Fibroblast of lung (primary cell): ENCODE measurements around the gene APCDD1L. TPM values are rescaled to one million over a fixed set of nuclear protein-coding genes. Genes with fewer than 3 reads are reported as not detected.

Source experiments
- DNase-seq, 2 donors: peaks; one replicate each; pipeline versions ENCODE4 v3.0.0 to v3.0.0-alpha.2; 2010; ENCODE audit warnings: low read depth in 2 of 2
- H2AFZ ChIP-seq: 2 replicates; pipeline ENCODE4 v1.5.1; 2012; ENCODE audit warnings: low read length, control low read depth, inconsistent platforms
- H3K27ac ChIP-seq: 2 replicates; pipeline ENCODE4 v1.5.1; 2011; ENCODE audit warnings: low read length, control low read depth; ENCODE audit not compliant: insufficient read depth
- H3K27me3 ChIP-seq: 2 replicates; pipeline ENCODE4 v1.5.1; 2011; ENCODE audit warnings: mild to moderate bottlenecking, low read length; ENCODE audit not compliant: control insufficient read depth, insufficient read depth
- H3K36me3 ChIP-seq: 2 replicates; pipeline ENCODE4 v1.5.1; 2011; ENCODE audit warnings: low read length; ENCODE audit not compliant: control insufficient read depth, insufficient read depth
- H3K4me1 ChIP-seq: 2 replicates; pipeline ENCODE4 v1.5.1; 2011; ENCODE audit warnings: low read length; ENCODE audit not compliant: control insufficient read depth, insufficient read depth; ENCODE audit errors: extremely low read depth
- H3K4me2 ChIP-seq: 2 replicates; pipeline ENCODE4 v1.5.1; 2011; ENCODE audit warnings: low read length, control low read depth; ENCODE audit not compliant: insufficient read depth; ENCODE audit errors: extremely low read depth
- H3K4me3 ChIP-seq, 4 experiments: fragments of 200-600 bp in 1 of 4; sonication (generic) in 1 of 4; replicated peaks in 1 of 4; 2 replicates each; pipeline ENCODE4 v1.5.1; 2011 to 2016; ENCODE audit warnings: low read length in 4 of 4, low read depth in 3 of 4, mild to moderate bottlenecking in 3 of 4, control low read depth in 2 of 4, inconsistent platforms in 1 of 4, mixed read lengths in 1 of 4; ENCODE audit not compliant: insufficient read depth in 1 of 4; ENCODE audit errors: control extremely low read depth in 1 of 4
- H3K79me2 ChIP-seq: 2 replicates; pipeline ENCODE4 v1.5.1; 2012; ENCODE audit warnings: mild to moderate bottlenecking, low read length, inconsistent platforms; ENCODE audit not compliant: control insufficient read depth, insufficient read depth
- H3K9ac ChIP-seq: 2 replicates; pipeline ENCODE4 v1.5.1; 2011; ENCODE audit warnings: mild to moderate bottlenecking, low read length, control low read depth; ENCODE audit not compliant: insufficient read depth
- H3K9me3 ChIP-seq: 2 replicates; pipeline ENCODE4 v1.5.1; 2012; ENCODE audit warnings: low read depth, low read length; ENCODE audit not compliant: control insufficient read depth, insufficient read depth
- H4K20me1 ChIP-seq: 2 replicates; pipeline ENCODE4 v1.5.1; 2011; ENCODE audit warnings: low read length; ENCODE audit not compliant: control insufficient read depth, insufficient read depth; ENCODE audit errors: extremely low read depth
- EZH2 ChIP-seq: IDR thresholded peaks from 2 replicates; pipeline ENCODE4 v1.5.1; 2012; ENCODE audit warnings: low read length, control low read depth, mild to moderate bottlenecking; ENCODE audit errors: missing control alignments
- polyA plus RNA-seq, 2 donors: library from polyadenylated mRNA; depleted of rRNA in 1 of 2; stranded (reverse) in 1 of 2; unstranded in 1 of 2; fragments of >200 nt; gene quantifications; 2 replicates each; pipeline ENCODE4 v1.2.1, GENCODE V29; 2011 to 2012; ENCODE audit warnings: missing spikeins in 1 of 2
- total RNA-seq: library from RNA; depleted of rRNA; stranded (reverse); fragments of >200 nt; gene quantifications from 2 replicates; pipeline ENCODE4 v1.2.1, GENCODE V29; 2014
- TF ChIP-seq, protein P1 (sequence below), 2 donors: IDR thresholded peaks in 1 of 2; conservative IDR thresholded peaks in 1 of 2; 1 replicate in 1 of 2; 2 replicates in 1 of 2; pipeline ENCODE4 v1.5.1; 2011 to 2012; ENCODE audit warnings: low read length in 2 of 2, control low read depth in 1 of 2, inconsistent platforms in 1 of 2, low read depth in 1 of 2, mild to moderate bottlenecking in 1 of 2

The APCDD1L gene
- total and polyA plus RNA-seq, 2 donors (not counting 1 experiment from before 2014, with no cell fraction given): 0.18 to 0.99 TPM

DNA sequence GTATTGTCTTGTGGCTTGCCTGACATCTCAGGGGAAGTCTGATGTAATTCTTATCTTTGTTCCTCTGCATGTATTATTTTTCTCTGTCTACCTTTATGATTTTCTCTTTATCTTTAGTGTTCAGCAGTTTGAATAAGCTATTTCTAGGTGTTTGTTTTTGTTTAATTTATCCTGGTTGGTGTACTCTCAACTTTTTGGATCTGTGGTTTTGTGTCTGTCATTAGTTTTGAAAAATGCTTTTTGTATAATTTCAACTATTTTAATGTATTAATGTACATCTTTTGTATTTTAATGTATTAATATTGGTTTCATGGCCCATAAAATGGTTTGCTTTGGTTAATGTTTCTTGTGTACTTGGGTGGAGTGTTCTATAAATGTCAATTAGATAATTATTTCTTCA, 15.9 kb upstream of the APCDD1L start:
- H4K20me1 ChIP-seq: no peaks in the 10 kb centered on the region
- no peaks in the 10 kb centered on the region for H3K9me3 ChIP-seq
- no peaks in the 10 kb centered on the region for H3K27me3 ChIP-seq
- H2AFZ ChIP-seq: no peak overlapping the region
- no peak overlapping the region for H3K4me3 ChIP-seq
- no peaks in the 10 kb centered on the region for H3K36me3 ChIP-seq
- no peak overlapping the region for H3K27ac ChIP-seq
- DNase-seq: no peak
- no peak overlapping the region for H3K4me2 ChIP-seq
- H3K79me2 ChIP-seq: no peaks in the 10 kb centered on the region
- no peak for TF ChIP-seq EZH2
- TF ChIP-seq, protein P1, sequence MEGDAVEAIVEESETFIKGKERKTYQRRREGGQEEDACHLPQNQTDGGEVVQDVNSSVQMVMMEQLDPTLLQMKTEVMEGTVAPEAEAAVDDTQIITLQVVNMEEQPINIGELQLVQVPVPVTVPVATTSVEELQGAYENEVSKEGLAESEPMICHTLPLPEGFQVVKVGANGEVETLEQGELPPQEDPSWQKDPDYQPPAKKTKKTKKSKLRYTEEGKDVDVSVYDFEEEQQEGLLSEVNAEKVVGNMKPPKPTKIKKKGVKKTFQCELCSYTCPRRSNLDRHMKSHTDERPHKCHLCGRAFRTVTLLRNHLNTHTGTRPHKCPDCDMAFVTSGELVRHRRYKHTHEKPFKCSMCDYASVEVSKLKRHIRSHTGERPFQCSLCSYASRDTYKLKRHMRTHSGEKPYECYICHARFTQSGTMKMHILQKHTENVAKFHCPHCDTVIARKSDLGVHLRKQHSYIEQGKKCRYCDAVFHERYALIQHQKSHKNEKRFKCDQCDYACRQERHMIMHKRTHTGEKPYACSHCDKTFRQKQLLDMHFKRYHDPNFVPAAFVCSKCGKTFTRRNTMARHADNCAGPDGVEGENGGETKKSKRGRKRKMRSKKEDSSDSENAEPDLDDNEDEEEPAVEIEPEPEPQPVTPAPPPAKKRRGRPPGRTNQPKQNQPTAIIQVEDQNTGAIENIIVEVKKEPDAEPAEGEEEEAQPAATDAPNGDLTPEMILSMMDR (conservative IDR thresholded peaks at IDR 0.05 in 1 of 2, IDR thresholded peaks at IDR 0.05 in 1 of 2; ENCODE audit: low read depth in 1 of 2, low read length in 2 of 2): no peak
- H3K9ac ChIP-seq: no peak overlapping the region
- no peaks in the 10 kb centered on the region for H3K4me1 ChIP-seq

DNA sequence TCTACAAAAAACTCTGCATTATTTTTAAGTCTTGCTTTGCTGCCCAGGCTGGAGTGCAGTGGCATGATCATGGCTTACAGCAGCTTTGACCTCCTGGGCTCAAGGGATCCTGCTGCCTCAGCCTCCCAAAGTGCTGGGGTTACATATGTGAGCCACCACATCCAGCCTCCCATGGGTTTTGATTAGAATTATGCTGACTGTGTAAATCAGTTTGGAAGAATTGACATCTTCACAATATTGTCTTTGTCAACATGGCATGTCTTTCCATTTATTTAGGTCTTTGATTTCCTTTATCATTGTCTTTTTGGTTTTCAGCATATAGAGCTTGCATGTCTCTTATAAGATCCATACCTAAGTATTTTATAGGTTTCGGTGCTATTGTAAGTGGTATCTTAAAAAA, 13.2 kb upstream of the APCDD1L start:
- no peaks in the 10 kb centered on the region for H3K36me3 ChIP-seq
- no peaks in the 10 kb centered on the region for H3K27me3 ChIP-seq
- H3K4me3 ChIP-seq: no peak overlapping the region
- H3K9ac ChIP-seq: no peak overlapping the region
- H3K9me3 ChIP-seq: no peaks in the 10 kb centered on the region
- H4K20me1 ChIP-seq: no peaks in the 10 kb centered on the region
- no peak overlapping the region for H3K27ac ChIP-seq
- H2AFZ ChIP-seq: no peak overlapping the region
- TF ChIP-seq EZH2: no peak
- TF ChIP-seq, protein P1 (conservative IDR thresholded peaks at IDR 0.05 in 1 of 2, IDR thresholded peaks at IDR 0.05 in 1 of 2; ENCODE audit: low read depth in 1 of 2, low read length in 2 of 2): no peak
- no peaks in the 10 kb centered on the region for H3K79me2 ChIP-seq
- H3K4me2 ChIP-seq: no peak overlapping the region
- no peak for DNase-seq
- H3K4me1 ChIP-seq: no peaks in the 10 kb centered on the region

- H3K27ac ChIP-seq: no peak overlapping the region
- H3K36me3 ChIP-seq: no peaks in the 10 kb centered on the region
- H3K9ac ChIP-seq: no peak overlapping the region
- no peak overlapping the region for H3K4me3 ChIP-seq
- no peak overlapping the region for H2AFZ ChIP-seq
- H3K79me2 ChIP-seq: no peaks in the 10 kb centered on the region
- TF ChIP-seq, protein P1 (conservative IDR thresholded peaks at IDR 0.05 in 1 of 2, IDR thresholded peaks at IDR 0.05 in 1 of 2; ENCODE audit: low read depth in 1 of 2, low read length in 2 of 2): no peak
- TF ChIP-seq EZH2: no peak
- DNase-seq: no peak
- no peaks in the 10 kb centered on the region for H3K4me1 ChIP-seq
- no peaks in the 10 kb centered on the region for H3K27me3 ChIP-seq
- no peak overlapping the region for H3K4me2 ChIP-seq
- H3K9me3 ChIP-seq: no peaks in the 10 kb centered on the region
- H4K20me1 ChIP-seq: no peaks in the 10 kb centered on the region
Observed at GRCh38 chr20:58526411-58526810, 11.2 kb upstream of the APCDD1L start.
